Measurements from ENCODE around the gene ISLR2. TPM values are rescaled to one million over a fixed set of nuclear protein-coding genes. Genes with fewer than 3 reads are reported as not detected.
"Not testable (repeated sequence)": the region's sequence is repeated elsewhere in the genome, so short reads cannot be mapped to it uniquely, and the experiment has no call there.

Gene ISLR2
- polyA plus RNA-seq, 4 donors, result 1.0 to 15.5 (median 2.3) TPM

GRCh38 chr15:74155766-74156417 lies 25.5 kb downstream of the ISLR2 start:
- DNase-seq (ENCODE audit: low read depth in 4 of 4, low spot score in 3 of 4), result no peak

GRCh38 chr15:74156678-74157411 lies 26.5 kb downstream of the ISLR2 start:
- DNase-seq (ENCODE audit: low read depth in 4 of 4, low spot score in 3 of 4), result no peak

- DNase-seq (ENCODE audit: low read depth in 4 of 4, low spot score in 3 of 4), result no peak
Observed at GRCh38 chr15:74157868-74158827, 27.8 kb downstream of the ISLR2 start.

GRCh38 chr15:74158855-74159650 lies 28.7 kb downstream of the ISLR2 start:
- no peak for DNase-seq (ENCODE audit: low read depth in 4 of 4, low spot score in 3 of 4)

- DNase-seq (ENCODE audit: low read depth in 4 of 4, low spot score in 3 of 4), result no peak
Observed at GRCh38 chr15:74159773-74160172, 29.4 kb downstream of the ISLR2 start.

GRCh38 chr15:74160390-74160789 lies 30.0 kb downstream of the ISLR2 start:
- DNase-seq (ENCODE audit: low read depth in 4 of 4, low spot score in 3 of 4), result not testable (repeated sequence)

- DNase-seq (ENCODE audit: low read depth in 4 of 4, low spot score in 3 of 4), result not testable (repeated sequence)
Observed at GRCh38 chr15:74162195-74162536, 31.8 kb downstream of the ISLR2 start.

- no peak for DNase-seq (ENCODE audit: low read depth in 4 of 4, low spot score in 3 of 4)
Observed at GRCh38 chr15:74165461-74165860, 35.1 kb downstream of the ISLR2 start.

GRCh38 chr15:74167891-74168331 lies 37.5 kb downstream of the ISLR2 start:
- DNase-seq (ENCODE audit: low read depth in 4 of 4, low spot score in 3 of 4), result no peak

- no peak for DNase-seq (ENCODE audit: low read depth in 4 of 4, low spot score in 3 of 4)
Observed at GRCh38 chr15:74168711-74169126, 38.3 kb downstream of the ISLR2 start.

GRCh38 chr15:74170071-74170844 lies 39.9 kb downstream of the ISLR2 start:
- no peak for DNase-seq (ENCODE audit: low read depth in 4 of 4, low spot score in 3 of 4)

- DNase-seq (ENCODE audit: low read depth in 4 of 4, low spot score in 3 of 4), result no peak
Observed at GRCh38 chr15:74170875-74171578, 40.6 kb downstream of the ISLR2 start.

- no peak for DNase-seq (ENCODE audit: low read depth in 4 of 4, low spot score in 3 of 4)
Observed at GRCh38 chr15:74171965-74172541, 41.7 kb downstream of the ISLR2 start.

GRCh38 chr15:74172701-74173379 lies 42.5 kb downstream of the ISLR2 start:
- DNase-seq (ENCODE audit: low read depth in 4 of 4, low spot score in 3 of 4), result no peak

- peak in 1 of 4 donors; percentile 52 for DNase-seq (ENCODE audit: low read depth in 4 of 4, low spot score in 3 of 4)
Observed at GRCh38 chr15:74173380-74174218, 43.2 kb downstream of the ISLR2 start, which contains the start of gene ISLR. Gene ISLR (plus strand): TSS chr15:74173710. CDS start chr15:74174859, 1,149 bp downstream.

- DNase-seq (ENCODE audit: low read depth in 4 of 4, low spot score in 3 of 4), result no peak
Observed at GRCh38 chr15:74174219-74174957, 44.0 kb downstream of the ISLR2 start.
